Measurements from ENCODE around the gene FTH1. TPM values are rescaled to one million over a fixed set of nuclear protein-coding genes. Genes with fewer than 3 reads are reported as not detected.
A peak's percentile ranks its signal among the peaks of the same experiment; 100 is the strongest.

The FTH1 gene
- total RNA-seq (ENCODE audit: unreplicated experiment): 885 TPM
- long read RNA-seq, transcript FTH1-201 (4 exons, 1,229 nt): major isoform, 2,190 of 2,208 reads
- long read RNA-seq, partial matches to known transcripts: 7 of 2,208 reads
- long read RNA-seq, other reads (novel, unspliced or antisense): 9 of 2,208 reads

GRCh38 chr11:61967116-61967923, at the start of gene FTH1:
Gene FTH1 (minus strand): TSS chr11:61967634. CDS start chr11:61967425, 209 bp downstream.
- peaks cover 7% of the 10 kb centered on the region for H3K27me3 Mint-ChIP-seq (ENCODE audit: unreplicated experiment)
- peak within 1 kb of the TSS; percentile 96 for H3K27ac Mint-ChIP-seq (ENCODE audit: unreplicated experiment)
- no peak for TF ChIP-seq CTCF (IDR thresholded peaks at IDR 0.05; ENCODE audit: partially characterized antibody, unreplicated experiment)
- peaks cover 17% of the 10 kb centered on the region for H3K4me1 Mint-ChIP-seq (ENCODE audit: low read depth, unreplicated experiment)
- H3K9me3 Mint-ChIP-seq (ENCODE audit: unreplicated experiment): peaks cover 8% of the 10 kb centered on the region
- H3K36me3 Mint-ChIP-seq (ENCODE audit: unreplicated experiment): peaks cover 13% of the 10 kb centered on the region
- peak within 1 kb of the TSS; percentile 98 for H3K4me3 Mint-ChIP-seq (ENCODE audit: unreplicated experiment)
- peak; percentile 92 for DNase-seq

GRCh38 chr11:62015615-62016014, 48.2 kb upstream of the FTH1 start:
- H3K36me3 Mint-ChIP-seq (ENCODE audit: unreplicated experiment): no peaks in the 10 kb centered on the region
- H3K9me3 Mint-ChIP-seq (ENCODE audit: unreplicated experiment): peaks cover 4% of the 10 kb centered on the region
- DNase-seq: no peak
- no peak overlapping the region for H3K4me3 Mint-ChIP-seq (ENCODE audit: unreplicated experiment)
- no peaks in the 10 kb centered on the region for H3K4me1 Mint-ChIP-seq (ENCODE audit: low read depth, unreplicated experiment)
- H3K27me3 Mint-ChIP-seq (ENCODE audit: unreplicated experiment): no peaks in the 10 kb centered on the region
- no peak for TF ChIP-seq CTCF (IDR thresholded peaks at IDR 0.05; ENCODE audit: partially characterized antibody, unreplicated experiment)
- no peak overlapping the region for H3K27ac Mint-ChIP-seq (ENCODE audit: unreplicated experiment)

GRCh38 chr11:62013537-62014476, 46.4 kb upstream of the FTH1 start:
- Mint-ChIP-seq H3K27ac (ENCODE audit: unreplicated experiment) (no peak overlapping the region), H3K27me3 (ENCODE audit: unreplicated experiment) (no peaks in the 10 kb centered on the region), H3K36me3 (ENCODE audit: unreplicated experiment) (no peaks in the 10 kb centered on the region), H3K4me3 (ENCODE audit: unreplicated experiment) (no peak overlapping the region), H3K4me1 (ENCODE audit: low read depth, unreplicated experiment) (no peaks in the 10 kb centered on the region), H3K9me3 (ENCODE audit: unreplicated experiment) (peaks cover 1% of the 10 kb centered on the region)
- no peak for TF ChIP-seq CTCF (IDR thresholded peaks at IDR 0.05; ENCODE audit: partially characterized antibody, unreplicated experiment)
- DNase-seq: no peak

GRCh38 chr11:62012832-62013461, 45.5 kb upstream of the FTH1 start:
- Mint-ChIP-seq H3K36me3 (ENCODE audit: unreplicated experiment) (no peaks in the 10 kb centered on the region), H3K4me1 (ENCODE audit: low read depth, unreplicated experiment) (no peaks in the 10 kb centered on the region), H3K27me3 (ENCODE audit: unreplicated experiment) (no peaks in the 10 kb centered on the region), H3K4me3 (ENCODE audit: unreplicated experiment) (no peak overlapping the region), H3K9me3 (ENCODE audit: unreplicated experiment) (peaks cover 1% of the 10 kb centered on the region), H3K27ac (ENCODE audit: unreplicated experiment) (no peak overlapping the region)
- no peak for DNase-seq
- no peak for TF ChIP-seq CTCF (IDR thresholded peaks at IDR 0.05; ENCODE audit: partially characterized antibody, unreplicated experiment)
